ENCODE results near the gene GTF3C2. TPM values are rescaled to one million over a fixed set of nuclear protein-coding genes. Genes with fewer than 3 reads are reported as not detected.

Gene GTF3C2, protein sequence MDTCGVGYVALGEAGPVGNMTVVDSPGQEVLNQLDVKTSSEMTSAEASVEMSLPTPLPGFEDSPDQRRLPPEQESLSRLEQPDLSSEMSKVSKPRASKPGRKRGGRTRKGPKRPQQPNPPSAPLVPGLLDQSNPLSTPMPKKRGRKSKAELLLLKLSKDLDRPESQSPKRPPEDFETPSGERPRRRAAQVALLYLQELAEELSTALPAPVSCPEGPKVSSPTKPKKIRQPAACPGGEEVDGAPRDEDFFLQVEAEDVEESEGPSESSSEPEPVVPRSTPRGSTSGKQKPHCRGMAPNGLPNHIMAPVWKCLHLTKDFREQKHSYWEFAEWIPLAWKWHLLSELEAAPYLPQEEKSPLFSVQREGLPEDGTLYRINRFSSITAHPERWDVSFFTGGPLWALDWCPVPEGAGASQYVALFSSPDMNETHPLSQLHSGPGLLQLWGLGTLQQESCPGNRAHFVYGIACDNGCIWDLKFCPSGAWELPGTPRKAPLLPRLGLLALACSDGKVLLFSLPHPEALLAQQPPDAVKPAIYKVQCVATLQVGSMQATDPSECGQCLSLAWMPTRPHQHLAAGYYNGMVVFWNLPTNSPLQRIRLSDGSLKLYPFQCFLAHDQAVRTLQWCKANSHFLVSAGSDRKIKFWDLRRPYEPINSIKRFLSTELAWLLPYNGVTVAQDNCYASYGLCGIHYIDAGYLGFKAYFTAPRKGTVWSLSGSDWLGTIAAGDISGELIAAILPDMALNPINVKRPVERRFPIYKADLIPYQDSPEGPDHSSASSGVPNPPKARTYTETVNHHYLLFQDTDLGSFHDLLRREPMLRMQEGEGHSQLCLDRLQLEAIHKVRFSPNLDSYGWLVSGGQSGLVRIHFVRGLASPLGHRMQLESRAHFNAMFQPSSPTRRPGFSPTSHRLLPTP
- total RNA-seq, result 45.0 TPM

DNA sequence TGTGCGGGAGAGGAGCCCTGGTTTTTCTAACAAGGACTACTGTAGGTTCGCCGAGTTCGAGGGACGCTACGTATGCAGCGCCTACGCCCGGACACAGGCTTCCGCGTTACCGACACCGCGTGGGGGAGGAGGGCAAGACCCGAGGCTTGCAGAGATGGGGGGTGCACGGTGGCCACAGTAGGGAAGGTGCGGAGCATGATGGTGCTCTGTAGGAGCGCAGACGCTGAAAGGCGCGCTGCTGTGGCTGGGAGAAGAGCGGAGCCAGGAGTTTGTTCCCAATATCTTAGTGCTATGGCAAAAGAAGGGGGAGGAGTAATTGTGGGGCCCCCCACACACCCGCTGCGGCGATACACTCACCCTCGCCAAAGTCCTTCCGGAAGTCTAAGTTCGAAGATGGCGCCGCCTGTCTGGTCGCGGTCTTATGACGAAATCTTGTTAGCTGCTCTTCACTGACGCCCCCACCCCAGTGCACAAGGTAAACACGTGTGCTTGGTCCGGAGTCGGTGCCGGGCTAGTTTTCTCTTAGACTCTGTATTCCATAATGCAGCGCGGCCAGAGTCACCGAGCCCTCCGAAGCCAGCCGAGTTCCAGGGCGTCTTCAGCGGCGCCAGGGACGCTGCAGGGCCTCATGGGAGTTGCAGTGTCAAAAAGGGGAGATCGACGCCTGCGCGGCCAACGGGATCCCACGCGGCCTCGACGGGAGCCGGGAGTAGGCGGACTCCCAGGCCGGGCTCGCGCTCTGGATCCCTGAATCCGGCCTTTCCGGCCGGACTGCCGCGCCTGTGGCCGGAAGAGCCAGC, at the start of gene GTF3C2:
TSS of gene GTF3C2 (minus strand) at position 383 of the 800 bp plus-strand sequence. CDS start 13,210 bp downstream, outside the sequence.
- Histone ChIP-seq H3K27me3 (ENCODE audit: insufficient read depth, low read length) (no peaks in the 10 kb centered on the region), H3K4me1 (ENCODE audit: insufficient read depth, low read length) (peaks cover 45% of the 10 kb centered on the region), H3K9me3 (ENCODE audit: low read depth, low read length) (no peaks in the 10 kb centered on the region), H3K4me3 (ENCODE audit: low read length) (peak within 1 kb of the TSS; percentile 67)

DNA sequence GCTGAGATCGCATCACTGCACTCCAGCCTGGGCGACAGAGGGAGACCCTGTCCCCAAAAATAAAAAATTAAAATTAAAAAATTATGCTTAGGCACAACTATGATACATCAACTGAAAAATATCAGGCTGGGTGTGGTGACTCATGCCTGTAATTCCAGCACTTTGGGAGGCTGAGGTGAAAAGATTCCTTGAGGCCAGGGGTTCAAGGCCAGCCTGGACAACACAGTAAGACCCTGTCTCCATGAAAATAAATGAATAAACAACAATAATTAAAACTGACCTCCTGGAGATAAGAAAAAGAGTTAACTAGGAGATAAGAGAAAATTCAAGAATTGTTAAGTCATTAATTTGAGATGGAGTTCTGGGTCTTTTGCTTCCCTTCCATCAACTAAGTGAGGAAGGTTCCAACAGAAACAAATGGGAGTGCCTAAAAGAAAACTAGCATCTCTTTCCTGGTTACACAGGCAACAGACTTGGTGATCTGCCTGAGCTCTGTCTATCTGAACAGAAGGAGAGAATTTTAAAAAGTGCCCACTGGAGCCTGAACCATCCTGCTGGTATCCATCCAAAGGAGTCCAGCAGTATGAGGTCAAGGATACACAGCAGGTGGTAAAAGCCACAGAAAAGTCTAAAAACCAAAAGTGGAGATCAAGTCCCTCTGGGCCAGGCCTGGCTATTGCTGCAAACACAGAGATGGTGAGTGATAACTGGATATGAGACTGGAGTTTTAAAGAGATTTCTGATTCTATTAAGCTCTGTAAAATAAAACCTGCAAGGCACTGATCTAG, 44.0 kb upstream of the GTF3C2 start:
- H3K4me3 ChIP-seq (ENCODE audit: low read length), result no peak overlapping the region
- peaks cover 3% of the 10 kb centered on the region for H3K4me1 ChIP-seq (ENCODE audit: insufficient read depth, low read length)

DNA sequence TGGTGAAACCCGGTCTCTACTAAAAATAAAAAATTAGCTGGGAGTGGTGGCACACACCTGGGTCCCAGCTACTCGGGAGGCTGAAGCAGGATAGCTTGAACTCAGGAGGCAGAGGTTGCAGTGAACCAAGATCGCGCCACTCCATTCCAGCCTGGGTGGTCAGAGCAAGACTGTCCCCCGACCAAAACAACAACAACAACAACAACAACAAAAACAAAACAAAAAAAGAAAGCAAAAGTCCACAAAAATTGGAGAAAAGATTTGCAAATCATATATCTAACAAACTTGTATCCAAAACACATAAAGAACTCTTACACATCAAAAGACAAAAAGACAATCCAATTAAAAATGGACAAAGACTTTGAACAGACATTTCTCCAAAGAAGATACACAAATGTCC, 42.4 kb upstream of the GTF3C2 start:
- Histone ChIP-seq H3K4me1 (ENCODE audit: insufficient read depth, low read length) (peaks cover 3% of the 10 kb centered on the region), H3K27me3 (ENCODE audit: insufficient read depth, low read length) (no peaks in the 10 kb centered on the region), H3K9me3 (ENCODE audit: low read depth, low read length) (no peaks in the 10 kb centered on the region), H3K4me3 (ENCODE audit: low read length) (no peak overlapping the region)

More for the DNA sequence above, 44.0 kb upstream of the GTF3C2 start:
- H3K9me3 ChIP-seq (ENCODE audit: low read depth, low read length), result no peaks in the 10 kb centered on the region
- H3K27me3 ChIP-seq (ENCODE audit: insufficient read depth, low read length), result no peaks in the 10 kb centered on the region

DNA sequence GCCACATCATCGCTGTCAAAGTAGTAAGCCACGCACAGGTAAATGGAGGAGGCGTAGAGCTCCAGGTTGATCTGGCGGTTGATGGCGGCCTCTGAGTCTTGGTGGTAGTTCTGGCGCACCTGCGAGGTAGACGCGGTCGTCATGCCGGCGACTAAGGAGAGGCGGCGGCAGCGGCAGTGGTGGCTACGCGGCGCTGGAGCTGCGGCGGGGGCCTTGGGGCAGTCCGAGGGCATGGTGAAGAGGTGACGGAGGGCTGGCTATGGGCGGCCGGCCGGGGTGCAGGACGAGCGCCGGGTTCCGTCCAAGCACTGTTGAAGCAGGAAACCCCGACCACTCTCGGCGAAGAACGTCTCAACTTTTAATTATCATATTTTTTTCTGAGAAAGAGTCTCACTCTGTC, 36.7 kb upstream of the GTF3C2 start:
- peaks cover 7% of the 10 kb centered on the region for H3K4me1 ChIP-seq (ENCODE audit: insufficient read depth, low read length)
- no peaks in the 10 kb centered on the region for H3K9me3 ChIP-seq (ENCODE audit: low read depth, low read length)
- no peak overlapping the region for H3K4me3 ChIP-seq (ENCODE audit: low read length)
- no peaks in the 10 kb centered on the region for H3K27me3 ChIP-seq (ENCODE audit: insufficient read depth, low read length)

DNA sequence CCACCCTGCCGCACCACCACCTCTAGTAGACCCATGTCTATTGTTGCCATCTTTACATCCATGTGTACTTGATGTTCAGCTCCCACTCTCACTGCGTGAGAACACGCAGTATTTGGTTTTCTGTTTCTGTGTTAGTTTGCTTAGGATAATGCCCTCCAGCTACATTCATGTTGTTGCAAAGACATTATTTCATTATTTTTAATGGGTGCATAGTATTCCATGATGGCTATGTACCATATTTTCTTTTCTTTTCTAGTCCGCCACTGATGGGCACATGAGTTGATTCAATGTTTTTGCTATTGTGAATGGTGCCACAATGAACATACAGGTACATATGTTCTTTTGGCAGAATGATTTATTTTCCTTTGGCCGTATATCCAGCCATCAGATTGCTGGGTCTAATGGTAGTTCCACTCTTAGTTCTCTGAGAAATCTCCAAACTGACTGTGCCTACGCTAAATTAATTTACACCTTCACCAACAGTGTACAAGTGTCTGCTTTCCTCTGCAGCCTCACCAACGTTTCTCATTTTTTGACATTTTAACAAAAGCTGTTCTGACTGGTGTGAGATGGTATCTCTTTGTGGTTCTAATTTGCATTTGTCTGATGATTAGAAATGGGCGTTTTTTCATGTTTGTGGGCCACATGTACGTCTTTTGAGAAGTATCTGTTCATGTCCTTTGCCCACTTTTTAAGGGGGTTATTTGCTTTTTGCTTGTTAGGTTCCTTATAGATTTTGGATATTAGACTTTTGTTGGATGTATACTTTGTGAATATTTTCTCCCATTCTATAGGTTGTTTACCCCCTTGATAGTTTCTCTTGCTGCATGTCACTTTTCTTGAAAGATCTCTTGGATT, 34.5 kb upstream of the GTF3C2 start:
- Histone ChIP-seq H3K4me1 (ENCODE audit: insufficient read depth, low read length) (peaks cover 7% of the 10 kb centered on the region), H3K4me3 (ENCODE audit: low read length) (no peak overlapping the region), H3K27me3 (ENCODE audit: insufficient read depth, low read length) (no peaks in the 10 kb centered on the region), H3K9me3 (ENCODE audit: low read depth, low read length) (no peaks in the 10 kb centered on the region)

DNA sequence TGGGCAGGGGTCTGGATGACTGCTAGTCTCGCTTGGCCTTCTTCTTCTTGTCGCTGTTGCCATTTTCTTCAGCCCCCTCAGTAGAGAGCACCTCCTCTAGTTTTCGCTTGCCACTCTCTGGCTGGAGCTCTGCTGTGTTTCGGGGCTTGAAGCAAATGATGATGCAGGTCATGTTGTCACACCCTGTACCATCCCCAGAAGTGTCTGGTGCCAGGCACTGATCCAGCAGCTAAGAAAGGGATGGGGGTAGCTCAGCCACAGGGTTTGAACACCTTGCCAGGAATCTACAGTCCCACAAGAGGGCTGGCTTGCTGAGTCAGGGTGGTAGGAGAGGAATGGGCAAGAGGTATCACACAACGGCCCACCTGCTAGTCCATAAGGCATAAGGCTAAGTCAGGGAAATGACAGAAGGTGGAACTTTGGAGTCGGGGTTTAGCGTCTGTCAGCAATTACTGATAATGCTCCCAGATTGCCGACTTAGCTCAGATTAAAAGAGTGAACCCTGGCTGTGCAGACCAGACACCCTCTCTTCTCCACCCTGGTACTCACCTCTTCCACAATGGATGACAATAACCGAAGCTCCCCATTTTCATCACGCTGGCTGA, 25.1 kb upstream of the GTF3C2 start:
- Histone ChIP-seq H3K27me3 (ENCODE audit: insufficient read depth, low read length) (no peaks in the 10 kb centered on the region), H3K9me3 (ENCODE audit: low read depth, low read length) (no peaks in the 10 kb centered on the region), H3K4me3 (ENCODE audit: low read length) (no peak overlapping the region), H3K4me1 (ENCODE audit: insufficient read depth, low read length) (peaks cover 25% of the 10 kb centered on the region)

DNA sequence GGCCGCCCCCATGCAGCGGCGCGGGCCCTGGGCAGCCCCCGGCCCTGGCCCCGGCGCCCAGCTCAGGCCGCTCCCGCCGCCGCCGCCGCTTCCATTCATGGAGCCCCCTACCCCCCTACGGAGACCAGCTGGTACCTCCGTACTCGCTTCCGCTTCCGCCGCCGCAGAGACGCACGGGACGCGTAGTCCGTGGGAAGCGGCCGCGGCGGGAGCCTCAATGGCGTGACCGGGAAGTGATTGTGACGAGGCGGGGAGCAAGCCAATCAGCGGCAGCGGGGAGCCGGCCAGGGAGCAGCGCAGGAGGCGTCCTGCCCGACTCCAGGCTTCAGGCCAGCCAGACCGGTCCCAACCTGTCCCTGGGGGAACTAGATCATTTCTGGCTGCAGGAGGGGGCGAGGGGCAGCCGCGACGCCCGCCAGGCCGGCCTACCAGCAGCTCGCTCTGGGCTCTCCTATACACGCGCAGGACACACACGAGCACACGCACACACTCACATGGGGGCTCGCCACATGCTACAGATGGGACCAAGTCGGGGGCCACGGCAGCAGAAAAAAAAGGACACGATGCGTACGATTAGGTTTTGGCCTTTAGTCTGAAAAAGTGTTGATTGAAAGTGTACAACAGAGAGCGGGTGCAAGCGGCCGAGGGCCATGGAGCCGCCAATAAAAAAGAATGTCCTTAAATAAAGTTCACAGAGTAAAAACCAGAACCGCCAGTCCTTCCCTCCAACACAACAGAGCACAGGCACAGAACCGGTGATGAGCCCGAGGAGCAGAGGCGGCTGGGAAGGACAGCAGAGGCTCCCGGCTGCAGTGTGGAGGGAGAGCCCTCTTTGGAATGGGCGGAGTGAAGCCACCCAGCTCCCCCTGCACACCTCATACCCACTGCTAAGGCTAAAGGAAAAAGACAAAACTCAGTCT, 24.3 kb upstream of the GTF3C2 start, which contains the start of gene ZNF513:
TSS of gene ZNF513 (minus strand) at position 109 of the 920 bp plus-strand sequence. CDS start 208 bp downstream, outside the sequence.
- H3K4me1 ChIP-seq (ENCODE audit: insufficient read depth, low read length), result peaks cover 25% of the 10 kb centered on the region
- peak within 1 kb of the TSS; percentile 58 for H3K4me3 ChIP-seq (ENCODE audit: low read length)
- H3K9me3 ChIP-seq (ENCODE audit: low read depth, low read length), result no peaks in the 10 kb centered on the region
- H3K27me3 ChIP-seq (ENCODE audit: insufficient read depth, low read length), result no peaks in the 10 kb centered on the region

DNA sequence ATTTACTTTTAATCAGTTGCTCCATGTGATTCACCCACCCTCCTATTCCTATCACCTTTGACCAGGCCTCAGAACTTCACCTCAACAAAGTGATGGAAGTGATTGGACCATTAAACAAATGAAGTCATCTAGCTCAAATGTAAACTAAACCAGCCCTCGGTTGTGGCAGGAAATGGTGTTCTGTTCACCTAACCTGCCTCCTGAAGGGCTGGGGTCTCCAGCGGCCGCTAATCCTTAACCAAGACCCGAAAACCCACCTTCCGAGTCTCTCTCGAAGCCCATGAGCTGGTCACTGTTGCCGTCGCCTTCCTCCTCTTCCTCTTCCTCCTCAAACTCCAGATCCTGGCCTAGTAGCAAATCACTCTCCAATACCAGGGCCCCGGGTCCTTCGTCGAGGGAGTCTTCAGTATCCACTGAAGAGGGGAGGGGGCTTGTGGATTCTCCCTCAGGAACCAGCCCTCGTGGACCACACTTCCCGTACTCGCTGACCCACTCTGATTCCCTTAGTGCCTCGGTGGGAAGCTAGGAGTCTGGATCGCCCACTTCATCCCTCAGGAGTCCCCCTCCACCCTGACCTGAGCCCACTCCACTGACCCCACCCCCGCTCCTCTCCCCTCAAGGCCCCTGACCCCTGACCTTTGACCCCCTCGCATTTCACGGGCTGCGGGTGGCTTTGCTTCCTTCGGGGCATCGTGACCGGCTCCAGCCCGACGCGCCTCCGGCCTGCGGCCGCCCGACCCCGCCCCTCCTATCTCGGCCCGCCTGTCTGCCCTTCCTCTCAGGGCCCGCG, 23.5 kb upstream of the GTF3C2 start:
- H3K4me1 ChIP-seq (ENCODE audit: insufficient read depth, low read length), result peaks cover 25% of the 10 kb centered on the region
- H3K27me3 ChIP-seq (ENCODE audit: insufficient read depth, low read length), result no peaks in the 10 kb centered on the region
- peak overlapping the region; percentile 58 for H3K4me3 ChIP-seq (ENCODE audit: low read length)
- no peaks in the 10 kb centered on the region for H3K9me3 ChIP-seq (ENCODE audit: low read depth, low read length)

DNA sequence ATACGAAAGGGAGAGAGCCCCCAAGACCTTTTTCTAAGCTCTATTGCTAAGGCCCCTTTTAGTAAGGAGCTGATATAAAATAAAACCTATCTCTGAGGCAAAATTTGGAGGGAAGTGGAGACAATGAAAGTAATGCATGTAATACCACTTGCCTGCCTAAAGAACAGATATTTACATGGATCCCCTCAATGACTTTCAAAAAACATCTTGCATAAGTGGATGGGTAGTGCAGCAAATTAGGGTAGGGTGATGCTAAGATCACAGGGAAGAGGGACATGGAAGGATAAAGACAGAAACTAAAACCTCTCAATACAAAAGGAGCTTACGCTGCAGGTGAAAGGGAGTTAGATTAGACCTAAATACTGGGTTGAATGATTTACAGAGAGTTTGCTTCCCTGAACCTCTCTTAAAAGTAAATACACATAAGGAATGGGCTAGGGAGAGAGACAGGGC, 22.8 kb upstream of the GTF3C2 start:
- Histone ChIP-seq H3K9me3 (ENCODE audit: low read depth, low read length) (no peaks in the 10 kb centered on the region), H3K4me1 (ENCODE audit: insufficient read depth, low read length) (peaks cover 25% of the 10 kb centered on the region), H3K27me3 (ENCODE audit: insufficient read depth, low read length) (no peaks in the 10 kb centered on the region), H3K4me3 (ENCODE audit: low read length) (peak overlapping the region; percentile 58)

DNA sequence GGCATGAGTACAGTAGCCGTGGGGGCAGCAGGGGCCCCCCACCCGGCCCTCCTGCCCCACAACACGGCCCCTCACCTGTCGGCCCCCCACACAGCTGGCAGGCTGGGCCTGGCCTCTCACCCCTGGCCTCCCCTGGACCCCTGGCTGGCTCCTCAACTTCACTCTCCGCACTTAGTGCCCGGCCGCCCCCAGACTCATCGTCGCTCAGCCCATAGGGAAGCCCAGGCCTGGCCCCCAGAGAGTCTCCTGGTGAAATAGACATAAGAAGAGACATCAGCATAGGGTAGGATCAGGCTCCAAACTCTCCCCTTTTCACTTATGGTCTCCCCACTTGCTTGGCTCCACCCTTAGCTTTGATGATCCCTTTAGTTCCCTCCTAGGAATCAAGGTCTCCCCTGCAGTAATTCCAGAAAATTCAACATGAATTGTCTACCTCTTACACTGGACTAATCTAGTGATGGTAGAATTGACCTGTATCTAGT, 22.3 kb upstream of the GTF3C2 start:
- Histone ChIP-seq H3K4me1 (ENCODE audit: insufficient read depth, low read length) (peaks cover 25% of the 10 kb centered on the region), H3K4me3 (ENCODE audit: low read length) (no peak overlapping the region), H3K9me3 (ENCODE audit: low read depth, low read length) (no peaks in the 10 kb centered on the region), H3K27me3 (ENCODE audit: insufficient read depth, low read length) (no peaks in the 10 kb centered on the region)

DNA sequence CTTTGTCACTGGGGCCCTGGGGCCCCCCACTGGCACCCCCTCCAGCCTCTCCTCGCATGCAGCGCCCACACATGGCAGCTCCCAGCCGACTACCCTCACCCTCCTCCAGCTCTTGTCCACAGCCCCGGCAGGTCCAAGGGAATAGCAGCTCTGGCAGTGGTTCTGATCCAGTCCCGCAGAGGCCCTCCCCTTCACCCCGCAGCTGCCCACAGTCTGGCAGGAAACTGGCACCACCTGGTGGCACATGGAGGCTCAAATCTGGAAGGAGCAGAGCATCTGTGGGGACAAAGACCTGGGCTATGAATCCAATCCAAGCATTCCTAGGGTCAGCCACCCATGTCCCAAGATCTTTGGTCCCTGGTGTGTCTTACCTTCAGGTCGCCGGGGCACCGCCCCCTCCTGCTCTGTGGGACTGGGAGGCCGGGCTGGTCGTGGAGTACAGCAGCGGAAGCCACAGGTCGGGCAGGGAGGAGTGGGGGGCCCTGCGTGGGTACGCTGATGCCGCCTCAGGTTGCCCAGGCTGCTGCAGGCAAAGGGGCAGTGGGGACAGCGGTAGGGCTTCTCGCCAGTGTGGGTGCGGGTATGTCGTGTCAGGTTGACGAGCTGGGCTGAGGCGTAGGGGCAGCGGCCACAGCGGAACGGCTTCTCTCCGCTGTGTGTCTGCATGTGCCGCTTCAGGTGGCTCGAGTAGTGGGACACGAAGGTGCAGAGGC, 21.7 kb upstream of the GTF3C2 start:
- no peak overlapping the region for H3K4me3 ChIP-seq (ENCODE audit: low read length)
- peaks cover 25% of the 10 kb centered on the region for H3K4me1 ChIP-seq (ENCODE audit: insufficient read depth, low read length)
- no peaks in the 10 kb centered on the region for H3K9me3 ChIP-seq (ENCODE audit: low read depth, low read length)
- no peaks in the 10 kb centered on the region for H3K27me3 ChIP-seq (ENCODE audit: insufficient read depth, low read length)

Measured in mononuclear cell (primary cell).